GM12878 (cell line): ENCODE results near the gene LRRC8B. TPM values are rescaled to one million over a fixed set of nuclear protein-coding genes. Genes with fewer than 3 reads are reported as not detected.

Source experiments
- ATAC-seq: fragments of 200-7000 bp; cut with Tn5 transposase; 3 replicates; pipeline ENCODE4 v1.9.1; 2020; ENCODE audit warnings: mild to moderate bottlenecking, moderate library complexity
- BruUV-seq: library from RNA; stranded (reverse); fragments of 400-500 nt; replicated peaks from 2 replicates; lab custom pipeline; 2021; lab: Mats Ljungman, UMichigan
- CTCF ChIA-PET: fragments of 300-600 bp; sonication (Branson Sonifier 250); formaldehyde crosslinking; extraction: SDS; loops from one replicate; lab custom pipeline; 2021; ENCODE audit warnings: inconsistent platforms; lab: Yijun Ruan, JAX
- POLR2A ChIA-PET: fragments of 350-600 bp; formaldehyde crosslinking; extraction: SDS; loops from one replicate; lab custom pipeline; 2021; ENCODE audit warnings: inconsistent platforms; lab: Charles Lee
- RAD21 ChIA-PET: fragments of 300-600 bp; sonication (Branson Sonifier 250); formaldehyde crosslinking; loops from one replicate; lab custom pipeline; 2023; ENCODE audit warnings: antibody characterized with exemption; ENCODE audit not compliant: unreplicated experiment; lab: Charles Lee
- SMC1A ChIA-PET: fragments of 300-600 bp; sonication (Branson Sonifier 250); formaldehyde crosslinking; loops from one replicate; lab custom pipeline; 2023; ENCODE audit not compliant: unreplicated experiment, uncharacterized antibody; lab: Charles Lee
- DNase-seq: peaks from one replicate; pipeline ENCODE4 v3.0.0-alpha.2; 2011; ENCODE audit warnings: low read depth, low spot score
- FAIRE-seq: peaks from 3 replicates; lab custom pipeline; 2011; peaks lifted over from hg19 to GRCh38; lab: Jason Lieb, UNC
- H2AFZ ChIP-seq: 2 replicates; pipeline ENCODE4 v1.6.0; 2011; ENCODE audit warnings: low read depth, low read length, control low read depth; ENCODE audit not compliant: control insufficient read depth
- H3K27ac ChIP-seq: 2 replicates; pipeline ENCODE4 v1.5.1; 2011; ENCODE audit warnings: control low read depth; ENCODE audit not compliant: control insufficient read depth, insufficient read depth
- H3K27me3 ChIP-seq, 2 experiments: replicated peaks in 1 of 2; 2 replicates each; pipeline versions ENCODE4 v1.6.0 to v1.6.1; 2011; ENCODE audit warnings: low read length in 1 of 2; ENCODE audit not compliant: control insufficient read depth in 2 of 2, insufficient read depth in 2 of 2
- H3K36me3 ChIP-seq, 2 experiments: 2 replicates each; pipeline ENCODE4 v1.5.1; 2011; ENCODE audit warnings: low read length in 1 of 2; ENCODE audit not compliant: control insufficient read depth in 2 of 2, insufficient read depth in 2 of 2
- H3K4me1 ChIP-seq: 2 replicates; pipeline ENCODE4 v1.6.1; 2011; ENCODE audit warnings: mild to moderate bottlenecking, low read length, moderate library complexity, mixed read lengths; ENCODE audit not compliant: control insufficient read depth, insufficient read depth
- H3K4me2 ChIP-seq: 2 replicates; pipeline ENCODE4 v1.6.0; 2011; ENCODE audit warnings: control low read depth; ENCODE audit not compliant: control insufficient read depth, insufficient read depth
- H3K4me3 ChIP-seq: fragments of 200-600 bp; sonication (generic); 2 replicates; pipeline ENCODE4 v1.5.1; 2016
- H3K79me2 ChIP-seq: 2 replicates; pipeline ENCODE4 v1.6.0; 2011; ENCODE audit warnings: low read length; ENCODE audit not compliant: control insufficient read depth, insufficient read depth
- H3K9ac ChIP-seq: 2 replicates; pipeline ENCODE4 v1.8.0; 2011; ENCODE audit warnings: low read length, control low read depth, mixed read lengths; ENCODE audit not compliant: control insufficient read depth, insufficient read depth
- H3K9me3 ChIP-seq: replicated peaks from 3 replicates; pipeline ENCODE4 v1.5.1; 2011; ENCODE audit warnings: mild to moderate bottlenecking, low read length; ENCODE audit not compliant: control insufficient read depth, insufficient read depth
- H4K20me1 ChIP-seq: 2 replicates; pipeline ENCODE4 v1.6.0; 2011; ENCODE audit not compliant: control insufficient read depth, insufficient read depth
- CBFB ChIP-seq: IDR thresholded peaks from 2 replicates; pipeline ENCODE4 v1.6.1; 2016; ENCODE audit warnings: antibody characterized with exemption, low read depth
- CUX1 ChIP-seq: IDR thresholded peaks from 2 replicates; pipeline ENCODE4 v1.6.1; 2012; ENCODE audit warnings: improper control_type of control experiment, low read depth, low read length; ENCODE audit not compliant: insufficient replicate concordance
- EZH2 ChIP-seq: IDR thresholded peaks from 2 replicates; pipeline ENCODE4 v1.6.1; 2012; ENCODE audit warnings: low read depth, mild to moderate bottlenecking, control low read depth, inconsistent platforms, low read length, borderline replicate concordance; ENCODE audit not compliant: control insufficient read depth
- HDAC2 ChIP-seq: fragments of 200-600 bp; sonication (generic); IDR thresholded peaks from 2 replicates; pipeline ENCODE4 v1.6.1; 2017
- NFIC ChIP-seq: IDR thresholded peaks from 2 replicates; pipeline ENCODE4 v1.6.1; 2012; ENCODE audit warnings: low read depth, mild to moderate bottlenecking, inconsistent platforms, low read length, moderate library complexity
- NR2F1 ChIP-seq: fragments of 450-650 bp; conservative IDR thresholded peaks from 2 replicates; pipeline ENCODE4 v1.6.1; 2017; ENCODE audit warnings: mild to moderate bottlenecking
- PBX3 ChIP-seq: IDR thresholded peaks from 2 replicates; pipeline ENCODE4 v1.6.1; 2011; ENCODE audit warnings: mild to moderate bottlenecking, low read depth, low read length, moderate library complexity; ENCODE audit not compliant: insufficient replicate concordance
- POLR2A ChIP-seq: IDR thresholded peaks from 2 replicates; pipeline ENCODE4 v1.6.1; 2011; ENCODE audit warnings: low read depth, mild to moderate bottlenecking, low read length
- POLR2AphosphoS5 ChIP-seq: IDR thresholded peaks from 2 replicates; pipeline ENCODE4 v1.6.1; 2011; ENCODE audit warnings: mild to moderate bottlenecking, low read length, inconsistent platforms
- RB1 ChIP-seq: fragments of 450-650 bp; formaldehyde crosslinking; IDR thresholded peaks from 2 replicates; pipeline ENCODE4 v1.6.1; 2017; ENCODE audit warnings: mild to moderate bottlenecking, borderline replicate concordance
- YY1 ChIP-seq: IDR thresholded peaks from 2 replicates; pipeline ENCODE4 v1.6.1; 2011; ENCODE audit warnings: low read depth, mild to moderate bottlenecking, low read length
- WGBS: methylation state at CpG from one replicate; pipeline ENCODE4 v1.1.6; 2016; ENCODE audit warnings: low lambda C conversion rate; ENCODE audit not compliant: insufficient replicate concordance, insufficient coverage; ENCODE audit errors: missing lambda C conversion rate; 5-methylcytosine and 5-hydroxymethylcytosine counted together
- in situ Hi-C: fragments of 300-500 bp; cut with MboI; formaldehyde crosslinking; loops from 9 replicates; pipeline ENCODE4 v1.14.3; 2018; ENCODE audit warnings: mixed read lengths
- intact Hi-C: fragments of 100-400 bp; cut with micrococcal nuclease; formaldehyde crosslinking; loops from one replicate; pipeline ENCODE4 v1.14.2; 2022; ENCODE audit not compliant: unreplicated experiment
- polyA plus RNA-seq, 11 experiments: library from polyadenylated mRNA; depleted of rRNA in 4 of 11; unstranded in 6 of 11; stranded (reverse) in 5 of 11; fragments of >200 nt; fragmentation: Nextera tagmentation in 4 of 11; fragmentation: Illumina TruSeq in 1 of 11; extraction: Ambion mirVana in 4 of 11; extraction: Trizol in 1 of 11; gene quantifications; 1 replicate in 1 of 11; 2 replicates in 10 of 11; pipeline versions ENCODE4 v1.2.1 to v1.2.3, GENCODE V29; 2011 to 2016; ENCODE audit warnings: inconsistent platforms in 2 of 11, missing spikeins in 2 of 11, low read depth in 1 of 11
- total RNA-seq, 4 experiments: library from RNA; depleted of rRNA in 3 of 4; stranded (reverse); fragments of >200 nt in 3 of 4; fragmentation: Illumina TruSeq in 1 of 4; extraction: Trizol in 1 of 4; gene quantifications; 2 replicates each; pipeline versions ENCODE4 v1.2.1 to v1.2.3, GENCODE V29; 2013 to 2021
- TF ChIP-seq, protein P1 (sequence below), 3 experiments: IDR thresholded peaks in 2 of 3; conservative IDR thresholded peaks in 1 of 3; 2 replicates each; pipeline ENCODE4 v1.5.1; 2011; ENCODE audit warnings: low read depth in 3 of 3, low read length in 3 of 3, mild to moderate bottlenecking in 3 of 3, control low read depth in 2 of 3, moderate library complexity in 2 of 3, inconsistent platforms in 1 of 3, mixed read lengths in 1 of 3; ENCODE audit not compliant: control insufficient read depth in 2 of 3, insufficient read depth in 1 of 3; ENCODE audit errors: extremely low read depth in 1 of 3

LRRC8B gene
- total and polyA plus RNA-seq, 10 of the 15 experiments (the other 5 are each of a cell fraction or from before 2014, with no cell fraction given): 1.3 to 9.2 (median 5.4) TPM

GRCh38 chr1:89624314-89624713, 99.7 kb downstream of the LRRC8B start:
- no TSS peak for BruUV-seq
- ChIA-PET SMC1A (interaction anchor here (1.0 to 20.4 kb wide), 6 partner anchors 9 to 157 kb away, joined by 4 to 391 read pairs (median 7); no protein-coding TSS in a partner anchor), CTCF (interaction anchor here (1.2 to 19.0 kb wide), 5 partner anchors 10 to 138 kb away, joined by 4 to 369 read pairs (median 6); no protein-coding TSS in a partner anchor), RAD21 (interaction anchor here (0.9 to 2.8 kb wide), 4 partner anchors 13 to 141 kb away, joined by 3 to 12 read pairs (median 5); no protein-coding TSS in a partner anchor)
- Histone ChIP-seq H3K27me3 (no peaks in the 10 kb centered on the region; a peak in 1 of 4 replicates), H3K9ac (no peak overlapping the region), H4K20me1 (no peaks in the 10 kb centered on the region), H3K4me1 (peaks cover 9% of the 10 kb centered on the region), H3K79me2 (no peaks in the 10 kb centered on the region), H3K4me3 (no peak overlapping the region), H3K27ac (no peak overlapping the region)
- FAIRE-seq: no peak
- no peak for ATAC-seq
- intact Hi-C loops: no loop called here
- in situ Hi-C loops: no loop called here
- TF ChIP-seq CBFB: no peak
- no peak for TF ChIP-seq POLR2A
- TF ChIP-seq, protein P1, sequence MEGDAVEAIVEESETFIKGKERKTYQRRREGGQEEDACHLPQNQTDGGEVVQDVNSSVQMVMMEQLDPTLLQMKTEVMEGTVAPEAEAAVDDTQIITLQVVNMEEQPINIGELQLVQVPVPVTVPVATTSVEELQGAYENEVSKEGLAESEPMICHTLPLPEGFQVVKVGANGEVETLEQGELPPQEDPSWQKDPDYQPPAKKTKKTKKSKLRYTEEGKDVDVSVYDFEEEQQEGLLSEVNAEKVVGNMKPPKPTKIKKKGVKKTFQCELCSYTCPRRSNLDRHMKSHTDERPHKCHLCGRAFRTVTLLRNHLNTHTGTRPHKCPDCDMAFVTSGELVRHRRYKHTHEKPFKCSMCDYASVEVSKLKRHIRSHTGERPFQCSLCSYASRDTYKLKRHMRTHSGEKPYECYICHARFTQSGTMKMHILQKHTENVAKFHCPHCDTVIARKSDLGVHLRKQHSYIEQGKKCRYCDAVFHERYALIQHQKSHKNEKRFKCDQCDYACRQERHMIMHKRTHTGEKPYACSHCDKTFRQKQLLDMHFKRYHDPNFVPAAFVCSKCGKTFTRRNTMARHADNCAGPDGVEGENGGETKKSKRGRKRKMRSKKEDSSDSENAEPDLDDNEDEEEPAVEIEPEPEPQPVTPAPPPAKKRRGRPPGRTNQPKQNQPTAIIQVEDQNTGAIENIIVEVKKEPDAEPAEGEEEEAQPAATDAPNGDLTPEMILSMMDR (IDR thresholded peaks at IDR 0.05 in 2 of 3, conservative IDR thresholded peaks at IDR 0.05 in 1 of 3; ENCODE audit: control insufficient read depth in 2 of 3, extremely low read depth in 1 of 3, insufficient read depth in 1 of 3, low read depth in 3 of 3, low read length in 3 of 3): no peak
- TF ChIP-seq EZH2: no peak
- no peak for TF ChIP-seq CUX1
- TF ChIP-seq YY1: no peak
- no peak for TF ChIP-seq RB1
- no peak for TF ChIP-seq PBX3
- TF ChIP-seq NR2F1: no peak
- no peak for TF ChIP-seq NFIC
- no peak for TF ChIP-seq HDAC2
- no peak for TF ChIP-seq POLR2AphosphoS5
- TF ChIP-seq, all 136 proteins: peak for 0
- no peak overlapping the region for H3K4me2 ChIP-seq
- no peak overlapping the region for H2AFZ ChIP-seq
- POLR2A ChIA-PET: interaction anchor here (1.0 kb wide), 1 partner anchor 11 kb away, joined by 3 read pairs; no protein-coding TSS in a partner anchor
- H3K36me3 ChIP-seq: no peaks in the 10 kb centered on the region
- DNase-seq: no peak
- WGBS: 90% methylated on average over 1 of the region's 1 CpG
- H3K9me3 ChIP-seq: no peaks in the 10 kb centered on the region
